Measurements from ENCODE around the gene NCOA7. TPM values are rescaled to one million over a fixed set of nuclear protein-coding genes. Genes with fewer than 3 reads are reported as not detected.

NCOA7 gene
- total and polyA plus RNA-seq, 2 of the 8 experiments (the other 6 are each of a cell fraction or from before 2014, with no cell fraction given), result 2.6 to 10.7 TPM

DNA sequence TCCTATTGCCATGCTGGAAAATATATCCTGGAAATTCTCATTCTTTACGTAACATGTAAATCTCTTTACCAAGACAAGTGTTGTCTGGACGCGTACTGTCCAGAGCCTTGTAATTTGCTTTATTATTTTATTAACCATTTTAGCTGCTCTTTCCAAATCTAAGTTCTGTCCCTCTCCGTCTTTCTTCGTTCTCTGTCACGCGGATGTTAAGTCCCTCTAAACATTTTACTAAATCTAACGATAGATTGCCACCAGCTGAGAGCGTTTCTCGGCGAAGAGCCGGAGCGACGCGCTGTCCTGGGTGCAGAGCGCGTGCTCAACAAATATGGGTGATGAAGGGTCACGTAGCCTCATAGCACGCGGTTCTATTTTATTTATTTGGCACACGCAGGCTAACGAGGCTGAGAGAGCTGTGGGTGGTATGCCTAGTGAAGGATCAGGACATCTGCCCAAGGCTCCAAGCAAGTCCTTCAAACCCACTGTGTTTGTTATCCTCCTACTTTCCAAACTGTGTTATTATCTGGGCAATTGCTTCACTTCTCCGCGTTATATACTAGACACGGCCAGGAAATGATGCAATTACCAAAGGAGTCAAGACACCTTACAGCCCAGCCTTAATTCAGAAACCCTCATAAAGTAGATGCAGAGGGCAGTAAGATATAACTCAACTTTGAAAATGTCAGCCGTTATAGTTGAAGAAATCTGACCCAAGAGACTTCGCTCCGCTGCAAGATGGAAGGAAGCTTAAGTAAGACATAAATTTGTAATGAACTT is 10.0 kb upstream of the NCOA7 start:
- H3K36me3 ChIP-seq (ENCODE audit: control insufficient read depth in 2 of 4, insufficient read depth in 4 of 4, low read length in 3 of 4), result no peaks in the 10 kb centered on the region
- H4K20me1 ChIP-seq (replicated peaks in 1 of 2; ENCODE audit: control insufficient read depth in 1 of 2, insufficient read depth in 2 of 2, low read length in 2 of 2), result no peaks in the 10 kb centered on the region
- H3K4me3 ChIP-seq (ENCODE audit: extremely low read depth in 1 of 4, insufficient read depth in 2 of 4, low read depth in 3 of 4, low read length in 4 of 4), result peak overlapping the region; percentile 78 to 97 (median 87)
- H4K8ac ChIP-seq (ENCODE audit: extremely low read depth, insufficient read depth, low read length), result peak overlapping the region; percentile 60; the same call in 1 of the 2 replicates
- peaks cover 7% of the 10 kb centered on the region for H3K23me2 ChIP-seq (ENCODE audit: low read depth, low read length)
- peak overlapping the region; percentile 4 for H4K5ac ChIP-seq (ENCODE audit: insufficient read length, low read depth, low read length)
- ChIA-PET CTCF (ENCODE audit: partially characterized antibody) (interaction anchor here (0.7 to 3.5 kb wide), 18 partner anchors 10 to 474 kb away, joined by 3 to 30 read pairs (median 4); partner anchors contain the start of genes HINT3 and NCOA7), POLR2A (ENCODE audit: partially characterized antibody) (interaction anchor here (0.9 to 2.5 kb wide), 21 partner anchors 9 to 479 kb away, joined by 3 to 66 read pairs (median 3); partner anchors contain the start of genes HDDC2, HINT3, NCOA7 and TRMT11)
- peak overlapping the region; percentile 4; the same call in 1 of the 2 replicates for H2BK15ac ChIP-seq (ENCODE audit: low read length)
- DNase-seq (ENCODE audit: low read depth in 1 of 2, low spot score in 2 of 2) (peak in 1 of 2 experiments; percentile 55), FAIRE-seq (no peak)
- H3K56ac ChIP-seq (replicated peaks; ENCODE audit: insufficient read length, low read depth, low read length), result no peak overlapping the region
- no peaks in the 10 kb centered on the region for H3K27me3 ChIP-seq (replicated peaks in 1 of 4; ENCODE audit: control insufficient read depth in 3 of 4, extremely low read depth in 1 of 4, insufficient read depth in 3 of 4, low read length in 3 of 4)
- no peak overlapping the region for H3K23ac ChIP-seq (ENCODE audit: insufficient read length)
- H2BK12ac ChIP-seq (ENCODE audit: low read depth, low read length), result peak overlapping the region; percentile 97
- WGBS, 2 experiments (ENCODE audit: extremely low coverage in 1 of 2, insufficient coverage in 1 of 2, insufficient read length in 1 of 2, insufficient replicate concordance in 2 of 2, low coverage in 1 of 2, low lambda C conversion rate in 2 of 2, missing lambda C conversion rate in 1 of 2), result 2% methylated on average over 28 of the region's 28 CpGs; no CpG with 5 or more reads in 1 of the 2 experiments
- H3K4me2 ChIP-seq (ENCODE audit: insufficient read depth in 1 of 2, low read depth in 2 of 2, low read length in 2 of 2), result peak overlapping the region; percentile 75 to 78
- H3K79me1 ChIP-seq (ENCODE audit: low read depth, low read length), result no peaks in the 10 kb centered on the region
- peak overlapping the region; percentile 93 for H3K18ac ChIP-seq (ENCODE audit: extremely low read depth, low read length)
- no peak overlapping the region for H3K14ac ChIP-seq (ENCODE audit: insufficient read length)
- peak overlapping the region; percentile 62; the same call in 1 of the 2 replicates for H2BK20ac ChIP-seq (ENCODE audit: low read length)
- H3K9me3 ChIP-seq (ENCODE audit: insufficient read depth in 2 of 2, low read depth in 1 of 2, low read length in 1 of 2), result peaks cover 0 to 2% of the 10 kb centered on the region in 2 experiments; a peak in 1 of 4 replicates
- H2BK120ac ChIP-seq (replicated peaks; ENCODE audit: low read depth, low read length), result no peak overlapping the region
- no peak overlapping the region for H2AK5ac ChIP-seq (ENCODE audit: low read depth, low read length)
- H3K4me1 ChIP-seq (replicated peaks in 1 of 4; ENCODE audit: control insufficient read depth in 3 of 4, insufficient read depth in 4 of 4, low read length in 3 of 4), result no peaks in the 10 kb centered on the region; a peak in 1 of 7 replicates
- peak overlapping the region; percentile 60 to 87 (median 72) for H3K9ac ChIP-seq (replicated peaks in 1 of 4; ENCODE audit: extremely low read depth in 1 of 4, low read depth in 3 of 4, low read length in 3 of 4)
- H3K4ac ChIP-seq (replicated peaks; ENCODE audit: insufficient read length, low read depth, low read length), result no peak overlapping the region
- H3K27ac ChIP-seq (ENCODE audit: low read depth, low read length), result peak overlapping the region; percentile 46; the same call in 1 of the 2 replicates
- H2BK5ac ChIP-seq (ENCODE audit: low read depth, low read length), result peak overlapping the region; percentile 75; the same call in 1 of the 2 replicates
- H2AFZ ChIP-seq (ENCODE audit: low read length), result peak overlapping the region; percentile 94
- peak overlapping the region; percentile 88 for H4K91ac ChIP-seq (replicated peaks; ENCODE audit: insufficient read length, low read length)
- H3K79me2 ChIP-seq (ENCODE audit: control insufficient read depth in 1 of 2, insufficient read depth in 2 of 2, low read length in 2 of 2), result no peaks in the 10 kb centered on the region
- no peak for TF ChIP-seq NANOG (IDR thresholded peaks at IDR 0.05; ENCODE audit: insufficient read depth, low read depth, low read length, poor library complexity, severe bottlenecking)
- TF ChIP-seq, protein P1, sequence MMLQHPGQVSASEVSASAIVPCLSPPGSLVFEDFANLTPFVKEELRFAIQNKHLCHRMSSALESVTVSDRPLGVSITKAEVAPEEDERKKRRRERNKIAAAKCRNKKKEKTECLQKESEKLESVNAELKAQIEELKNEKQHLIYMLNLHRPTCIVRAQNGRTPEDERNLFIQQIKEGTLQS (IDR thresholded peaks at IDR 0.05; ENCODE audit: insufficient read depth, low read depth, low read length), result 0 out of 2 replicates have a peak, but pooled peaks have one; percentile 16
- no peak for TF ChIP-seq SP2 (IDR thresholded peaks at IDR 0.05; ENCODE audit: low read length)
- TF ChIP-seq ASH2L (IDR thresholded peaks at IDR 0.05; ENCODE audit: low read length), result peak; percentile 100
- TF ChIP-seq JUN (IDR thresholded peaks at IDR 0.05; ENCODE audit: low read depth, low read length), result no peak
- TF ChIP-seq, protein P2, sequence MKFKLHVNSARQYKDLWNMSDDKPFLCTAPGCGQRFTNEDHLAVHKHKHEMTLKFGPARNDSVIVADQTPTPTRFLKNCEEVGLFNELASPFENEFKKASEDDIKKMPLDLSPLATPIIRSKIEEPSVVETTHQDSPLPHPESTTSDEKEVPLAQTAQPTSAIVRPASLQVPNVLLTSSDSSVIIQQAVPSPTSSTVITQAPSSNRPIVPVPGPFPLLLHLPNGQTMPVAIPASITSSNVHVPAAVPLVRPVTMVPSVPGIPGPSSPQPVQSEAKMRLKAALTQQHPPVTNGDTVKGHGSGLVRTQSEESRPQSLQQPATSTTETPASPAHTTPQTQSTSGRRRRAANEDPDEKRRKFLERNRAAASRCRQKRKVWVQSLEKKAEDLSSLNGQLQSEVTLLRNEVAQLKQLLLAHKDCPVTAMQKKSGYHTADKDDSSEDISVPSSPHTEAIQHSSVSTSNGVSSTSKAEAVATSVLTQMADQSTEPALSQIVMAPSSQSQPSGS (IDR thresholded peaks at IDR 0.05; ENCODE audit: low read length), result peak; percentile 74; the same call in 1 of the 2 replicates
- TF ChIP-seq JUND (IDR thresholded peaks at IDR 0.05; ENCODE audit: low read length), result peak; percentile 40; the same call in 1 of the 2 replicates
- TF ChIP-seq SRF (IDR thresholded peaks at IDR 0.05; ENCODE audit: low read depth, low read length), result no peak
- TF ChIP-seq TBP (IDR thresholded peaks at IDR 0.05; ENCODE audit: low read depth, low read length), result peak; percentile 69; the same call in 1 of the 2 replicates
